Neutrophil (primary cell): Measurements from ENCODE around the gene RHEX.

Experiments used
- H3K27ac ChIP-seq: fragments of 200-600 bp; sonication (generic); 2 replicates; pipeline ENCODE4 v1.5.1; 2016; ENCODE audit warnings: mild to moderate bottlenecking, moderate library complexity
- H3K27me3 ChIP-seq: fragments of 200-600 bp; sonication (generic); 2 replicates; pipeline ENCODE4 v1.6.0; 2016; ENCODE audit warnings: mild to moderate bottlenecking
- H3K36me3 ChIP-seq: fragments of 200-600 bp; sonication (generic); 2 replicates; pipeline ENCODE4 v1.5.1; 2017
- H3K4me1 ChIP-seq, 2 experiments: fragments of 200-600 bp in 1 of 2; sonication (generic) in 1 of 2; 1 replicate in 1 of 2; 2 replicates in 1 of 2; pipeline versions ENCODE4 v1.5.1 to v1.6.1; 2013 to 2016; ENCODE audit warnings: low read depth in 1 of 2, low read length in 1 of 2, mild to moderate bottlenecking in 1 of 2, moderate library complexity in 1 of 2; ENCODE audit not compliant: control insufficient read depth in 1 of 2, insufficient read depth in 1 of 2
- H3K4me3 ChIP-seq, 2 experiments: fragments of 200-600 bp in 1 of 2; sonication (generic) in 1 of 2; 1 replicate in 1 of 2; 2 replicates in 1 of 2; pipeline ENCODE4 v1.5.1; 2013 to 2016; ENCODE audit warnings: low read depth in 1 of 2, low read length in 1 of 2, mild to moderate bottlenecking in 1 of 2, moderate library complexity in 1 of 2
- H3K9me3 ChIP-seq: fragments of 200-600 bp; sonication (generic); 2 replicates; pipeline ENCODE4 v1.5.1; 2016
- CTCF ChIP-seq: fragments of 200-600 bp; sonication (generic); IDR thresholded peaks from 2 replicates; pipeline ENCODE4 v1.5.1; 2016; ENCODE audit warnings: antibody characterized with exemption

Gene RHEX

GRCh38 chr1:206022766-206023165 is 30.2 kb upstream of the RHEX start:
- Histone ChIP-seq H3K4me1 (no peaks in the 10 kb centered on the region), H3K27ac (no peak overlapping the region), H3K27me3 (no peaks in the 10 kb centered on the region), H3K9me3 (no peaks in the 10 kb centered on the region), H3K4me3 (no peak overlapping the region), H3K36me3 (no peaks in the 10 kb centered on the region)
- TF ChIP-seq CTCF = no peak

GRCh38 chr1:206023695-206024094 is 29.3 kb upstream of the RHEX start, which contains the start of gene CTSE:
CTSE (minus strand) TSS chr1:206023895; CDS start chr1:206023791, 104 bp downstream.
- TF ChIP-seq CTCF = no peak
- no peak within 1 kb of the TSS for H3K4me3 ChIP-seq
- no peak within 1 kb of the TSS for H3K27ac ChIP-seq
- H3K27me3 ChIP-seq = no peaks in the 10 kb centered on the region
- H3K9me3 ChIP-seq = no peaks in the 10 kb centered on the region
- no peaks in the 10 kb centered on the region for H3K36me3 ChIP-seq
- H3K4me1 ChIP-seq = no peaks in the 10 kb centered on the region

GRCh38 chr1:206025283-206025820 is 27.6 kb upstream of the RHEX start:
- no peaks in the 10 kb centered on the region for H3K9me3 ChIP-seq
- H3K4me1 ChIP-seq = no peaks in the 10 kb centered on the region
- no peak overlapping the region for H3K4me3 ChIP-seq
- H3K27ac ChIP-seq = no peak overlapping the region
- no peaks in the 10 kb centered on the region for H3K27me3 ChIP-seq
- no peaks in the 10 kb centered on the region for H3K36me3 ChIP-seq
- TF ChIP-seq CTCF = no peak

- no peak for TF ChIP-seq CTCF
- no peaks in the 10 kb centered on the region for H3K4me1 ChIP-seq
These were observed 23.5 kb upstream of the RHEX start for GRCh38 chr1:206029484-206029883.

GRCh38 chr1:206030191-206030590 is 22.8 kb upstream of the RHEX start:
- Histone ChIP-seq H3K4me3 (no peak overlapping the region), H3K36me3 (no peaks in the 10 kb centered on the region), H3K9me3 (no peaks in the 10 kb centered on the region), H3K27ac (no peak overlapping the region), H3K27me3 (peaks cover 8% of the 10 kb centered on the region), H3K4me1 (peaks cover 0 to 5% of the 10 kb centered on the region in 2 experiments)
- TF ChIP-seq CTCF = no peak

More at GRCh38 chr1:206029484-206029883, 23.5 kb upstream of the RHEX start:
- Histone ChIP-seq H3K27ac (no peak overlapping the region), H3K36me3 (no peaks in the 10 kb centered on the region), H3K9me3 (no peaks in the 10 kb centered on the region), H3K27me3 (peaks cover under 1% of the 10 kb centered on the region), H3K4me3 (no peak overlapping the region)
